Coronary artery (tissue), 2 donors: Measurements from ENCODE around the gene RAI1.
A peak's percentile ranks its signal among the peaks of the same experiment; 100 is the strongest.

ENCODE experiments used
- DNase-seq: peaks from one replicate; pipeline ENCODE4 v3.0.0-alpha.2; 2017; ENCODE audit warnings: low spot score
- H3K27ac ChIP-seq, 2 donors: fragments of 200-600 bp; sonication (generic); one replicate each; pipeline ENCODE4 v1.5.1; 2016 to 2019
- H3K4me3 ChIP-seq: fragments of 200-600 bp; sonication (generic); 2 replicates; pipeline ENCODE4 v1.5.1; 2016; ENCODE audit warnings: mild to moderate bottlenecking, moderate library complexity
- TF ChIP-seq, protein P1 (sequence below): fragments of 200-600 bp; sonication (generic); IDR thresholded peaks from one replicate; pipeline ENCODE4 v1.5.1; 2019; ENCODE audit warnings: antibody characterized with exemption

Gene RAI1

DNA sequence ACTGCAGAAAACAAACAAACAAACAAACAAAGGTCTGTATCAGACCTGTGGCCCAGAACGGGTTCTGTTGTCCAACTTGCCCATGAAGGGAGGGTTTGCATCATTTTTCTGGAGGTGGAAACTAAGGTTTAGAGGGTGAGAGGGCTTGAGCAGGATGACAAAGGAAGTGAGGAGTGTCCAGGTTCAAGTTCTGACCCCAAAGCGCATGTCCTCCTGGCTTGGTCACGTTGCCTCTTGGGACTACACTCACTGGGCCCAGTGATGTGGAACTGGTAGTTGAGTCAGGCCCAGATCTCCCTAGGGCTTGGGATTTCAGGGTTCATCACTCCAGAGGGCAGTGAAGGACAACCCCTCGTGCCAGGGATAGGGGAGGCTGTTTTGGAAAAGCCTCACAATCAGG lies 153.7 kb downstream of the RAI1 start:
- TF ChIP-seq, protein P1, sequence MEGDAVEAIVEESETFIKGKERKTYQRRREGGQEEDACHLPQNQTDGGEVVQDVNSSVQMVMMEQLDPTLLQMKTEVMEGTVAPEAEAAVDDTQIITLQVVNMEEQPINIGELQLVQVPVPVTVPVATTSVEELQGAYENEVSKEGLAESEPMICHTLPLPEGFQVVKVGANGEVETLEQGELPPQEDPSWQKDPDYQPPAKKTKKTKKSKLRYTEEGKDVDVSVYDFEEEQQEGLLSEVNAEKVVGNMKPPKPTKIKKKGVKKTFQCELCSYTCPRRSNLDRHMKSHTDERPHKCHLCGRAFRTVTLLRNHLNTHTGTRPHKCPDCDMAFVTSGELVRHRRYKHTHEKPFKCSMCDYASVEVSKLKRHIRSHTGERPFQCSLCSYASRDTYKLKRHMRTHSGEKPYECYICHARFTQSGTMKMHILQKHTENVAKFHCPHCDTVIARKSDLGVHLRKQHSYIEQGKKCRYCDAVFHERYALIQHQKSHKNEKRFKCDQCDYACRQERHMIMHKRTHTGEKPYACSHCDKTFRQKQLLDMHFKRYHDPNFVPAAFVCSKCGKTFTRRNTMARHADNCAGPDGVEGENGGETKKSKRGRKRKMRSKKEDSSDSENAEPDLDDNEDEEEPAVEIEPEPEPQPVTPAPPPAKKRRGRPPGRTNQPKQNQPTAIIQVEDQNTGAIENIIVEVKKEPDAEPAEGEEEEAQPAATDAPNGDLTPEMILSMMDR, result no peak

GRCh38 chr17:17835415-17836249 lies 154.4 kb downstream of the RAI1 start:
- DNase-seq, result no peak
- H3K4me3 ChIP-seq, result peak overlapping the region; percentile 99
- TF ChIP-seq, protein P1, result no peak
- H3K27ac ChIP-seq, result peak overlapping the region; percentile 99

More for the DNA sequence above, 153.7 kb downstream of the RAI1 start:
- no peak for DNase-seq
- H3K4me3 ChIP-seq, result peak overlapping the region; percentile 99
- peak overlapping the region in 1 of 2 donors; percentile 99 for H3K27ac ChIP-seq

- DNase-seq, result peak; percentile 98
- Histone ChIP-seq H3K4me3 (peak overlapping the region; percentile 99), H3K27ac (peak overlapping the region; percentile 99)
- TF ChIP-seq, protein P1, result no peak
Measured at GRCh38 chr17:17836250-17836817, 155.1 kb downstream of the RAI1 start.

DNA sequence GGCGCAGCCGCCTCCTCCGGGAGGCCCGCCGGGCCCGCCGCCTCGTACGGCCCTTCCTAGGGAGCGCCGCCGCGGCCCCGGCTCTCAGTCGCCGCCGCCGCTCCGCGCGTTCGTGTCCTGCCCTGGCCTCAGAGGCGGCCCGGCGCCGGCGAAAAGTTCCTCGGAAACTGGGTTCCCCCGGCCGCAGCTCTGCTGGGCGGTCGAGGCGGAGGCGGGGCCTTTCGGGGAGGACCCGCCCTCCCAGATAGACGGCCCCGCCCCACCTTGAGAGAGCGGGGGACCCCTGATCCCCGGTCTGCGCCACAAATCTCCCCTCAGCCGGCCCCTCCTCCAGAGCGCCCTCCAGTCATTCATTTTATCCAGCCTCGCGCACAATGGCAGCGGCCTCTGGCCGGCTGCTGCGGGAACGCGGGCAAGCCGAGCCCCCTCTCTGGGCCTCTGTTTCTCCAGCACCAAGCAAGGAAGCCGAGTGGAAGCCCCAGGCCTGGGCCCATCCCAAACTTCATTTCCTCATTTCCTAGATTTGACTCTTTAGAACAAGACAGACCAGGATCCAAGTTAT lies 155.6 kb downstream of the RAI1 start, which contains the start of gene SREBF1:
SREBF1 (minus strand) TSS at position 169 of the 562 bp plus-strand sequence. CDS start 169 bp downstream, outside the sequence.
- DNase-seq, result no peak
- H3K27ac ChIP-seq, result peak within 1 kb of the TSS; percentile 99
- TF ChIP-seq, protein P1, result no peak

GRCh38 chr17:17837380-17837821 lies 156.1 kb downstream of the RAI1 start:
- DNase-seq, result no peak
- TF ChIP-seq, protein P1, result no peak
- peak overlapping the region; percentile 99 for H3K4me3 ChIP-seq
- peak overlapping the region; percentile 99 for H3K27ac ChIP-seq

More for the DNA sequence above, 155.6 kb downstream of the RAI1 start, which contains the start of gene SREBF1:
- peak within 1 kb of the TSS; percentile 99 for H3K4me3 ChIP-seq

GRCh38 chr17:17837966-17838962 lies 157.0 kb downstream of the RAI1 start:
- no peak for DNase-seq
- TF ChIP-seq, protein P1, result no peak
- Histone ChIP-seq H3K4me3 (no peak overlapping the region), H3K27ac (peak overlapping the region; percentile 99)
